HEK293T (cell line): Measurements from ENCODE around the gene CALM1.
A peak's percentile ranks its signal among the peaks of the same experiment; 100 is the strongest.

ENCODE experiments used
- CTCF ChIA-PET: fragments of 350-600 bp; formaldehyde crosslinking; extraction: SDS; loops from one replicate; lab custom pipeline; 2021; ENCODE audit warnings: antibody characterized with exemption, inconsistent platforms; lab: Yijun Ruan, JAX
- POLR2A ChIA-PET: fragments of 350-600 bp; formaldehyde crosslinking; extraction: SDS; loops from one replicate; lab custom pipeline; 2020; ENCODE audit warnings: antibody characterized with exemption, inconsistent platforms; lab: Yijun Ruan, JAX
- DNase-seq: peaks from one replicate; pipeline ENCODE4 v3.0.0; 2012; ENCODE audit warnings: mixed read lengths; ENCODE audit errors: extremely low spot score
- ARNT ChIP-seq: fragments of 450-650 bp; IDR thresholded peaks from 2 replicates; pipeline ENCODE4 v1.6.1; 2017; ENCODE audit warnings: mild to moderate bottlenecking
- BHLHE40 ChIP-seq: fragments of 450-650 bp; IDR thresholded peaks from 2 replicates; pipeline ENCODE4 v1.6.1; 2016; ENCODE audit warnings: mild to moderate bottlenecking, moderate library complexity, borderline replicate concordance
- CTBP1 ChIP-seq: fragments of 450-650 bp; IDR thresholded peaks from 2 replicates; pipeline ENCODE4 v1.6.1; 2016; ENCODE audit warnings: borderline replicate concordance
- ELF4 ChIP-seq: fragments of 450-650 bp; IDR thresholded peaks from 2 replicates; pipeline ENCODE4 v1.6.1; 2017; ENCODE audit warnings: antibody characterized with exemption
- FOXA1 ChIP-seq: fragments of 450-650 bp; IDR thresholded peaks from 2 replicates; pipeline ENCODE4 v1.6.1; 2016; ENCODE audit warnings: mild to moderate bottlenecking
- FOXK2 ChIP-seq: fragments of 450-650 bp; IDR thresholded peaks from 2 replicates; pipeline ENCODE4 v1.6.1; 2016; ENCODE audit warnings: mild to moderate bottlenecking
- FOXM1 ChIP-seq: fragments of 450-650 bp; IDR thresholded peaks from 2 replicates; pipeline ENCODE4 v1.6.1; 2017; ENCODE audit warnings: mild to moderate bottlenecking, borderline replicate concordance
- HDGF ChIP-seq: fragments of 450-650 bp; IDR thresholded peaks from 2 replicates; pipeline ENCODE4 v1.6.1; 2017; ENCODE audit warnings: antibody characterized with exemption, borderline replicate concordance
- L3MBTL2 ChIP-seq: fragments of 450-650 bp; conservative IDR thresholded peaks from 2 replicates; pipeline ENCODE4 v1.6.1; 2016; ENCODE audit warnings: mild to moderate bottlenecking
- LEF1 ChIP-seq: fragments of 450-650 bp; IDR thresholded peaks from 2 replicates; pipeline ENCODE4 v1.6.1; 2017; ENCODE audit warnings: mild to moderate bottlenecking, borderline replicate concordance
- NFRKB ChIP-seq: fragments of 450-650 bp; IDR thresholded peaks from 2 replicates; pipeline ENCODE4 v1.6.1; 2016; ENCODE audit warnings: mild to moderate bottlenecking, moderate library complexity
- PKNOX1 ChIP-seq: fragments of 450-650 bp; IDR thresholded peaks from 2 replicates; pipeline ENCODE4 v1.6.1; 2016
- SP1 ChIP-seq: fragments of 450-650 bp; IDR thresholded peaks from 2 replicates; pipeline ENCODE4 v1.6.1; 2017
- SUZ12 ChIP-seq: fragments of 450-650 bp; IDR thresholded peaks from 2 replicates; pipeline ENCODE4 v1.6.1; 2016; ENCODE audit warnings: mild to moderate bottlenecking
- TARDBP ChIP-seq: fragments of 450-650 bp; IDR thresholded peaks from 2 replicates; pipeline ENCODE4 v1.6.1; 2016
- ZNF384 ChIP-seq: fragments of 450-650 bp; IDR thresholded peaks from 2 replicates; pipeline ENCODE4 v1.6.1; 2016

The CALM1 gene

GRCh38 chr14:90397425-90398314 is 841 bp downstream of the CALM1 start:
- POLR2A ChIA-PET, result interaction anchor here (0.6 to 5.8 kb wide), 18 partner anchors 9 to 362 kb away, joined by 3 to 68 read pairs (median 4); no protein-coding TSS in a partner anchor

GRCh38 chr14:90398315-90398839 is 1.5 kb downstream of the CALM1 start:
- DNase-seq, result peak; percentile 43
- ChIA-PET CTCF (interaction anchor here (0.7 kb wide), 1 partner anchor 11 kb away, joined by 5 read pairs; no protein-coding TSS in a partner anchor), POLR2A (interaction anchor here (1.8 kb wide), 1 partner anchor 14 kb away, joined by 11 read pairs; no protein-coding TSS in a partner anchor)
- no peak for TF ChIP-seq FOXA1
- TF ChIP-seq PKNOX1, result peak; percentile 31; the same call in 1 of the 2 replicates

More at GRCh38 chr14:90397425-90398314, 841 bp downstream of the CALM1 start:
- CTCF ChIA-PET, result no interaction called here
- DNase-seq, result peak; percentile 68
- TF ChIP-seq SUZ12 (no peak), PKNOX1 (no peak), ZNF384 (no peak), FOXM1 (no peak), FOXK2 (no peak), ARNT (no peak), ELF4 (no peak), NFRKB (no peak), HDGF (no peak), L3MBTL2 (no peak), CTBP1 (no peak), BHLHE40 (no peak), FOXA1 (no peak)

- TF ChIP-seq FOXA1 (no peak), CTBP1 (no peak), SUZ12 (no peak), ARNT (no peak), L3MBTL2 (no peak), LEF1 (no peak), ELF4 (no peak), BHLHE40 (no peak), ZNF384 (no peak), HDGF (no peak), FOXK2 (no peak)
- CTCF ChIA-PET, result interaction anchor here (0.7 to 1.7 kb wide), 7 partner anchors 9 to 256 kb away, joined by 3 to 17 read pairs (median 5); no protein-coding TSS in a partner anchor
- POLR2A ChIA-PET, result interaction anchor here (1.4 to 1.8 kb wide), 2 partner anchors 15 to 68 kb away, joined by 5 to 11 read pairs; partner anchors contain the start of gene NRDE2
- no peak for DNase-seq
These were observed 2.2 kb downstream of the CALM1 start for GRCh38 chr14:90398841-90399540.

GRCh38 chr14:90399541-90400444 is 3.0 kb downstream of the CALM1 start:
- CTCF ChIA-PET, result interaction anchor here (0.6 to 1.7 kb wide), 12 partner anchors 9 to 297 kb away, joined by 3 to 17 read pairs (median 4); no protein-coding TSS in a partner anchor
- TF ChIP-seq HDGF (no peak), NFRKB (no peak), ZNF384 (no peak), FOXK2 (no peak), BHLHE40 (no peak), LEF1 (no peak), FOXM1 (no peak), PKNOX1 (no peak), TARDBP (no peak), SUZ12 (no peak), ARNT (no peak), CTBP1 (no peak), FOXA1 (no peak), SP1 (no peak), L3MBTL2 (no peak), ELF4 (no peak)
- DNase-seq, result peak; percentile 88
- POLR2A ChIA-PET, result interaction anchor here (1.0 to 1.8 kb wide), 3 partner anchors 9 to 68 kb away, joined by 4 to 11 read pairs (median 5); partner anchors contain the start of gene NRDE2
